ENCODE data around the gene UBD.

Gene UBD

GRCh38 chr6:29559524-29560287, at the start of gene UBD:
Gene UBD (minus strand): TSS chr6:29559732. CDS start chr6:29559701, 31 bp downstream.
- DNase-seq (ENCODE audit: low read depth), result no peak

GRCh38 chr6:29608131-29608530, 48.6 kb upstream of the UBD start:
- DNase-seq (ENCODE audit: low read depth), result no peak

- no peak for DNase-seq (ENCODE audit: low read depth)
Measured at GRCh38 chr6:29603930-29604329, 44.4 kb upstream of the UBD start.

- DNase-seq (ENCODE audit: low read depth), result no peak
Measured at GRCh38 chr6:29603456-29603855, 43.9 kb upstream of the UBD start.

- peak; percentile 36 for DNase-seq (ENCODE audit: low read depth)
Measured at GRCh38 chr6:29602564-29603361, 43.2 kb upstream of the UBD start.

- no peak for DNase-seq (ENCODE audit: low read depth)
Measured at GRCh38 chr6:29598172-29598747, 38.7 kb upstream of the UBD start.

GRCh38 chr6:29597184-29597583, 37.7 kb upstream of the UBD start:
- no peak for DNase-seq (ENCODE audit: low read depth)

- DNase-seq (ENCODE audit: low read depth), result no peak
Measured at GRCh38 chr6:29596381-29596900, 36.9 kb upstream of the UBD start.

GRCh38 chr6:29593199-29593855, 33.8 kb upstream of the UBD start:
- DNase-seq (ENCODE audit: low read depth), result no peak

- no peak for DNase-seq (ENCODE audit: low read depth)
Measured at GRCh38 chr6:29591677-29592076, 32.1 kb upstream of the UBD start.

GRCh38 chr6:29590218-29590808, 30.8 kb upstream of the UBD start:
- no peak for DNase-seq (ENCODE audit: low read depth)

- DNase-seq (ENCODE audit: low read depth), result peak; percentile 30
Measured at GRCh38 chr6:29589423-29590048, 30.0 kb upstream of the UBD start.

- DNase-seq (ENCODE audit: low read depth), result no peak
Measured at GRCh38 chr6:29584821-29585220, 25.3 kb upstream of the UBD start, which contains the start of gene OR2H2. Gene OR2H2 (plus strand): TSS chr6:29585121. CDS start chr6:29587945, 2,824 bp downstream.

- no peak for DNase-seq (ENCODE audit: low read depth)
Measured at GRCh38 chr6:29577544-29577943, 18.0 kb upstream of the UBD start.

- no peak for DNase-seq (ENCODE audit: low read depth)
Measured at GRCh38 chr6:29576056-29576455, 16.5 kb upstream of the UBD start.

GRCh38 chr6:29567991-29568390, 8.5 kb upstream of the UBD start:
- no peak for DNase-seq (ENCODE audit: low read depth)

- no peak for DNase-seq (ENCODE audit: low read depth)
Measured at GRCh38 chr6:29567541-29567940, 8.0 kb upstream of the UBD start.

GRCh38 chr6:29566856-29567255, 7.3 kb upstream of the UBD start:
- DNase-seq (ENCODE audit: low read depth), result no peak

- no peak for DNase-seq (ENCODE audit: low read depth)
Measured at GRCh38 chr6:29564875-29565274, 5.3 kb upstream of the UBD start.

- no peak for DNase-seq (ENCODE audit: low read depth)
Measured at GRCh38 chr6:29563435-29563965, 4.0 kb upstream of the UBD start.

- DNase-seq (ENCODE audit: low read depth), result no peak
Measured at GRCh38 chr6:29561606-29562181, 2.2 kb upstream of the UBD start.

All from amniotic epithelial cell (primary cell).